GM21390 (cell line): ENCODE measurements around the gene FRMD1.

Experiments
- ATAC-seq: cut with Tn5 transposase; IDR thresholded peaks from one replicate; pipeline ENCODE4 v1.9.1; 2021; ENCODE audit not compliant: unreplicated experiment

Gene FRMD1

DNA sequence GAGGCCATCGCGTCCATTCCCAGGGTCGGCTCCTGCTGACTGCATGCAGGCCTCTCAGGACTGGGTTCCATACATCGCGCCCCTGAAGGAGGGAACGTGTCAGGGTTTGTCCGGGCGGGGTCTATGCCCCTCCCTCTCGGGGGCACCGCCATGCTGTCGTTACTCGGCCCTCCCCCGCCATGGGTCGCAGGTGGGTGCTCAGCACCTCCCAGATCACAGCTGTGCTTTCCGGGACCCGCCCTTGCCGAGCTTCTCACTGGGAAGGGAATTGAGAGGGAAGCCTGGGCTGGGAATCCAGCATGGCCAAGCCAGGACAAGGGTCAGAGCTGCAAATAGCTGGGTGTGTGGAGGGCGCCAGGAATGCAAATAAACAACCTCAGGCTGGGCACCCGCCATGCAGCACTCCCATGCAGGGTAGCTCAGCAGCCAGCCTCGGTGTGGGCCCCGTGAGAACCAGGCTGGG, at the start of gene FRMD1:
FRMD1 (minus strand) TSS at position 270 of the 463 bp plus-strand sequence; CDS start at position 152, 118 bp downstream.
- ATAC-seq, result no peak

DNA sequence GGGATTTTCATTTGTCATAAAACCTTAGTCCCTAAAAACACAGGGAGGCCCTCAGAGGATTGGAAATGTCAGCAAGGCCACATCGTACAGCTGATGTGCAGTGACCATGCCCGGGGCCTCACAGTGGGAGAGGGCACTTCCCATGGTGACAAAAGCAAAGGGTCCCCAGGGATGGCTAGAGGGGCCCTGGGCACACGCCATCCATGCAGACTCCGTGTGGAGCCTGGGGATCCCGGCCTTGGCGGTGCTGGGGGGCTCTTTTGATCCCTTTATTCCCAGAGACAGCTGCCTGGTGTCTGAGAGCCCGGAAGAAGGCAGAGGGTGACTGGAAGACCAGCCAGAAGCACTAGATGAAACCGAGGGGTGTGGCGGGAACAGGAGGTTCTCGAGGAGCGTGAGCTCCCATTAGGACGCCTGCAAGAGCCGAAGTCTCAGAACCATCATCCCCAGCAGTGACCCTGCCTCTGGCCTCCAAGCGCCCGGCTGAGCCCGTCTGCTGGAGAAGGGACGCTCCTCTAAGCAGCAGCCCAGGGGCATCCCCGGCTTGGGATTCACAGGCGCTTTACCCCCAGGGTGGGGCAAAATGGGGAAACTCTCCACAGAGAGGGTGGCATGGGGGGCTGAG, 49.1 kb upstream of the FRMD1 start:
- no peak for ATAC-seq

DNA sequence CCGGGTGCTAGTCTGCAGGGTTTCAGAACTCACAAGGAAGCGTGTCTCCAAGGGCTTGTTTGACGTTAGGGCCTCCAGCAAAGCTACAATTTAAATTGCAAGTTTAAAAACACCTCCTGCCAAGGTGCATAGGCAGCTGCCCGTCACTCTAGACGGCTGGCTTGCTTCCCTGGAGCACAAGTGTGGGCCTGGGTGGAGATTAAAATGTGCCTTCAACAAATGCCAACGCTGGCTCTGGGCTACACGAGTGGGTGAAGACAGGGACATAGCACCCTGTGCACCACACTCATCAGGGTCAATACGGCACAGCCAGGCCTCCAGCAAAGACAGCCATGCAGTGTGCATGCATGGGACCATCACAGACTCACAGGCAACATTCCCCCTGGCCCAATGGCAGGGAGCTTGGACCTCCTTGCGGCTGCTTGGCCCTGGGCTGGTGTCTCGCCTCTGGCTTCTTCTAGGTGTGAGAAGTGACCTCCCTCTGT, 48.4 kb upstream of the FRMD1 start:
- no peak for ATAC-seq

DNA sequence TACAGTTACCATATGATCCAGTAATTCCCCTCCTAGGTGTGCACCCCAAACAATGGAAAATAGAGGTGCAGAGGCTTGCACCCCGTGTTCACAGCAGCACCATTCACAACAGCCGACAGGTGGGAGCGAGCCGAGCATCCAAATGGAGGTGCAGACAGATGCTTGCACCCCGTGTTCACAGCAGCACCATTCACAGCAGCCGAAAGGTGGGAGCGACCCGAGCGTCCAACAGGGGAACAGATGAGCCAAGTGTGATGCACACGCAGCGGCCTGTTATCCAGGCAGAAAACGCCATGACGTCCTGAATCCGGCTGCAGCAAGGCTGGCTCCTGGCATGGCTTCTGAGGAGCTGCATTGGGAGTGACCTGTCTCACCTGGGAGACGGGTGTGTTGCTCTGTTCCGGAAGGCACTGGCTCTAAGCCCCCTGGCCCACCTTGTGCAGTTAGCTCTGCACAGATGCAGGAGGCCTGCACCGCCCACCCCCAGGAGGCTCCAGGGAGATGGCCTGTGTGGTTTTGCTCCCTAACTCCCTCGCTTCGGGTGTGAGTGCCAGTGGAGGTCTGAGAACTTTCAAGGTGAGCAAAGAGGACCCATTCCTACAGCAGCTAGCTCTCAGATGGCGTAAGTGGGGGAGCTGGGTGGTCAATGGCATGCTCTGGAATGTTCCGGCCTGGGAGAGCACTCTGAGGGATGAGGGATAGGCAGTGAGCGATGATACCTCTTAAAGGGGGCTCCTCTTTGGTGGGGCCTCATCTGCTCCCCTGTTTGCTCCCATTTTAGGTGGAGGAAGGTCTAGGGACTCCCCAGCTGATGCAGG, 47.8 kb upstream of the FRMD1 start:
- no peak for ATAC-seq

DNA sequence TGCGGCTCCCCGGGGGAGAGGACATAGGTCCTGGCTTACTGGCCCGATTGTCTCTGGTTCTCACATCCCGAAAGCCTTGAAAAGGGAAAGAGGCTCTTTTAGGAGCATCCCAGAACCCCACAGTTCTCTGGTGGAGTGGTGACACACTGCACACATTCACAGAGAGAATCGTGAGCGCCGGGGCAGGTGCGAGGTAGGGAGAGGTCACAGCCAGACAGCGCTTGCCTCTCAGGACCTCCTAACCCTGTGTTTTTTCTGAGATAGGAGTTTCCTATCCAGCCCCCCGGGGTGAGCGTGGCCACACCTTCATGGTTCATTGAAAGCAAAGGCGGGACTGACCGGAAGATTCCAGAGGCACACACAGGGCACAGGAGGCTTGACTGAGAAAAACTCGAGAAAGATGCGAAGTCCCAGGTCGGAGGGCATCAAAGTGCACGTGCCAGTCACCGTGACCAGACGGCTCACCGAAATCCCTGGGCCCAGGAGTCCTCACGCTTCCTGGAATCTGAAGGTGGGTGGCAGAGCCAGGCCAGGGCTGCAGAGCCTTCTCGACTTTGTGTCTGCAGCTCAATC, 46.5 kb upstream of the FRMD1 start:
- no peak for ATAC-seq

DNA sequence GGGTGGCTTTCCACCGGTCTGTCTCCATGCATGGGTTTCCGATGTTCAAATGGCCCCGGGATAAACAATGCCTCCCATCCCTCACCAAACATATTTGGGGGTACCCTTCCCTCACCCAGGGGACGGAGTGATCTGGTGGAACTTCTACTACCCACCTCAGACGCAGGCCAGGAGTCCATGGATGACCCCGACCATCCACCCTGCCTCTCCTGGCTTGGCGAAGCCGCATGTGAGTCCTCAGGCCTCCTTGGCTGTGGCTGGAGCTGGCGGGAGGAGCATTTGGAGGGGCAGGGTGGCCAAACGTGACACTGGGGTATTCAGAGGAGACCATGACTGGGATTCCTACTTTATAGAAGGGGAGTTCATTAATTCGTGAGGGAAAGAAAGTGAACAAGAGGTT, 45.9 kb upstream of the FRMD1 start:
- ATAC-seq, result no peak

DNA sequence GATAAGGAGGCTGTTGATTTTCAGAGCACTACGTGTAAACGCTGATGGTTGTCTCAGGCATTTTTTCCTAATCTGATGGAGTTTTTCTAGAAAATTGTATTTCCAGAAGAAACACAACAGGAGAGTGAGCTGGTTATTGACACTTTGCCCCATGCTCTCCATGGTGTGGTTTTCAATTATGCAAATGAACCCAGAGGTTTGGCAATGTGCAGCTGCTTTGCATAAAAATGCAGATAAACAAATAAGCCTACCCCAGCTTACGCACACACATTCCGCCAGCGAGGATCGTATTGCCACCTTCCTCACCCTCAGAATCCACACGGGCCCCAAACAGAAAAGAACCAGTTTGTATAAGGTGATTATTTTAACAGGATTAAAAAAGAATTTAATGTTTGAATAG, 45.1 kb upstream of the FRMD1 start:
- no peak for ATAC-seq

DNA sequence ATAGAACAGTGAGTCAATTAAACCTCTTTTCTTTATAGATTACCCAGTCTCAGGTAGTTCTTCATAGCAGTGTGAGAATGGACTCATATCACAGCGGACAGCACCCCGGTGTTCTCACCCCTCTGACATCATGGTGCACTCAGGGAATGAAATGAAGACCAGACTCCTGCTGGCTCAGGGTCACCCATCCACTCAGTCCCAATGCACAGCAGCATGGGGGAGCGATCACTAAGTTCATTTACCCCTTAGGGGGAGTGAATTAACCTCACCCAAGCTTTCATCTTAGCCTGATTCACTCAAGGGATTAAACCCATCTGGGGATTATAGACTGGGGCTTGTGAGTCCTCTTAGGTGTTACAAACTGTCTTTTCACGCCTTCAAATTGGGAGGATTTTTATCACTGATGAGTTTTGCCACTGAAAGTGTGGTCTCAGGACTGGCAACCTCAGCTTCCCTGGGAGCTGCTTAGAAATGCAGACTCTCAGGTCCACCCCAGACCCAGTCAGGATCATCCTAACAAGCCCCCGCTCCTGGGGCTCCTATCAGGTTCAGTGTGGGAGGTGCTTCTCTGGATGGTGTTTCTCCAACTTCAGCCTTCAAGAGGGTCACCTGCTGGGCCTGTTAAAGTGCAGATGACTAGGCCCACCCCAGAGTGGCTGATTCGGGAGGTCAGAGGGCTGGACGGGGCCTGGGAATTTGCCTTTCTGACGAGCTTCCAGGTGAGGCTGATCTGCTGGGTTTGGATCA, 44.3 kb upstream of the FRMD1 start:
- no peak for ATAC-seq

DNA sequence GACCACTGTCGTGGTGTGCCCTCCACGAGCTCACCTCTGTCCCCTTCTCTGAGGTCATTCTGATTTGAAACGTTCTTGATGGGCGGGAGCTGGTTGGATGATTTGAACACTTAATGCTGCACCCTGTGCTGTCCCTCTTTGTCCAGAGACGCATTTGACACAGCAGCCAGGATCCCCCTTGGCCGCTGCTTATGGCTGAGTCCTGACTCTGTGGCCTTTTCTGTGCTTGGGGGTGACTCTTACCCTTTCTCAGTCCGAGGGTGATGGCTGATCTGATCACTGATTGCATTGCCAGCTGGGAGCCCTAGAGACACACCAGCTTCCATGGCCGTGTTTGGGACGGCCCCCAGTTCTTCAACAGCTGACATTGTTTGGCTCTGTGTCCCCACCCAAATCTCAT, 43.5 kb upstream of the FRMD1 start:
- ATAC-seq, result no peak

DNA sequence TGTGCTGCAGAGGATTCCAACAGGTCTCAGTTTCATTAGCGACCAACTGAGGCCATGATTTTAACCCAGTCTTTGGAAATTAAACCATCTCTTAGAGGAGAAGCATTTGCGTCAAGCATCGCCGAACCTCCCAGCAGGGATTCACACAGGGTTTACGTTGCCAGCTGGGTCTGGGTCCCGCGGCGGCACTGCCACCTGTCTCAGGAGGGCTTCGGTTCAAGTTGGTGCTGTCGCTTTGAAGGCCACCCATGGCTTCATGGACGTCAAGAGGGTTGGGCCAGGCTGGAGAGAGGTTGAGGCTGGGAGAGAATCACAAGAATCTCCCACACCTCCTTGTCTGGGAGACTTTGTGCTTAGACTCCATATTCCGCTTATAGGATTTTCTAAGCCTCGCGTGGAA, 43.0 kb upstream of the FRMD1 start:
- ATAC-seq, result no peak

DNA sequence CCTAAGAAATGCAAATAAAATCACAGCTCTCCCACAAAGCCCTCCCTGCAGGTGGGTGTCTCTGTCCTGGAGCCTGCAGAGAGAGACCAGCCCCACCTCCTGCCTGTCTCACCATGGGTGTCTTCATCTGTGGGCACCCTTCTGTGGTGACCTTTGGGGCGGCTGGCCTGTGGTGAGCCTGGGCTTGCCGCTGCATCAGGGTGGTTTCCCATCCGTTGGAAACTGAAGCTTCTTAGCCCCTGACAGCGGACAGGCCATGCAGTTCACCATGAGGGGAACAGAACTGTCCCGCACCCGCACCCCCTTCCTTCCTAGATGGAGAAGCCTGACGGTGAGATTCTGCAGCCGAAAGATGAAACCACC, 42.3 kb upstream of the FRMD1 start:
- ATAC-seq, result no peak

DNA sequence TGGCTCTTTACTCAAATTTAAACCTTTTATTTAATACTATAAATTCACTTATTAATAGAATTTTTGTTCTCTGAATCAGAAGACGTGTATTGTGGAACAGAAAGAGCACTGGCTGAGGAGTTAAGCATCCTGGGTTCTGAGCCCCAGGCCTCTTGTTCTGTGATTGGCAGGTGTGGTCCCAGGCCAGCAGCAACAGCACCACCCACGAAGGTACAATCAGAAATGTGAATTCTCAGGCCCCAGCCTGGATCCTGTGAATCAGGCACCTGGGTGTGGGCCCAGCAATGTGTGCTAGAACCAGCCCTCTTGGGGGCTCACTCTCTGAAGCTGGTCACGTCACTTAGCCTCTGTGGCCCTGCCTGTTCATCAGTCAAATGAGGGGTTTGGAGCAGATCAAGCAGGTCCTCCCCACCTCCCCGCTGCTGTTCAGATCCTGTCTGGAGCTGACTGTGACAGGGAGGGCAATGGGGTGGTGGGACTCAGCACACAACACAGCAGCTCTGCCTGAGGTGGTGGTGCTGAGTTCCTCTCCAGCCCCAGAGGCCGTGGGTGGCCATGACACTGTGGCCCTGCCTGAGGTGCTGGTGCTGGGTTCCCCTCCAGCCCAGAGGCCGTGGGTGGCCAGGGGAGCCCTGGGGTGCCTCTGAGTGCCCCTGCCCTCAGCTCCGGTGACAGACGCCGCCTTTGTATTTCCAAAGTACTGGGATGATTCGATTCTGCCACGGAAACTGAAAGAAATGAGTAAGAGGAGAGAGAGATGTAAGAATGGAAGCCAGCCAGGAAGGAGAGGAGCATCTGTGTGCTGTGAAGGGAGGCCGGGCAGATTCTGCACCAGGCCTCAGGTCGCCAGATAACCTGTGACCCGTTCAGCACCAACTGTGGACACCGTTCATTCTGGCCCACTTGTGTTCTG, 41.6 kb upstream of the FRMD1 start:
- no peak for ATAC-seq

DNA sequence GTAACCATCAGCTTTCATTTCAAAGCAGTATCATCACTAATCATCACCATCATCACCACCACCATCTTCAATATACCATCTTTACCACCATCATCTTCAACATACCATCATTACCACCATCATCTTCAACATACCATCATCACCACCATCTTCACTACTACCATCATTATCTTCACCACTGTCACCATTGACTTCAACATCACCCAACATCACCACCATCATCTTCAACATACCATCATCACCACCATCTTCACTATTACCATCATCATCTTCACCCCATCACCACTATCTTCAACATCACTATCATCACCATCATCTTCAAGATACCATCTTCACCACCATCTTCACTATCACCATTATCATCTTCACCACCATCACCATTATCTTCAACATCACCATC, 40.5 kb upstream of the FRMD1 start:
- no peak for ATAC-seq

DNA sequence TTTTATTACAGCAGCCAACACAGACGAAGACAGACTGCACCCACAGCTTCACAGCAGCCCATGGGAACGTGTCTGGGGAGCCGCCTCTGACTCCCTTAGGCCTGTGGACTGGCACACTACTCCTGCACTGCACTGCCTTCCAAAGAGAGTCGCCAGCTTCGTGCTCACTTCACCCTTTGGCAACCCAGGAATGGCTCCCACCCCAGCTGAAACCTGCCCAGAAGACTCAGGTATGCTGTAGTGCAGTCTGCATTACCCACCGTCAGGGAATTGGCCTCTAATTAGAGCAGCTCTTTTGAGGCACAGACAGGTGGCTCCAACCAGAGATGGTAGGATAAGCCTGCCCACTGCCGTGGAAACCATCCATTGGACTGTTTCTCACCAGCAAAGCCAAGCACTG, 39.9 kb upstream of the FRMD1 start:
- ATAC-seq, result no peak

DNA sequence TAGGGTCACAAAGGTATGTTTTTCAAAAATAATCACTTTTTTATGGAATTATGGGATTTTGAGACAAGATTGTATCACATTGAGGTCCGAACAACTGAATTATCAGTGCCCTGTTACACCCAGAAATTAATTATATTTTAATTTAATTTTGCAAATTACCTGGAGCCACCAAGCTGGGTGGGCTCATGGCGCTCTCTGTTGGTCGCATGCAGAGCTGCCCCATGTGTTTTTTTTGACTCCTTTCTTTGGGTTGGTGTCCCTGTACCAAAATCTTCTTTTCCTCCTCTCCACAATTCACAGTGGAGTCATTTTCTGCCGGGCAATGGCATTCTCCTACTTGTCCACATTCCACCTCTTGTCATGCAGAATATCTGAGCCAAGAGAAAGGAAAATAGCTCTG, 38.9 kb upstream of the FRMD1 start:
- ATAC-seq, result no peak

DNA sequence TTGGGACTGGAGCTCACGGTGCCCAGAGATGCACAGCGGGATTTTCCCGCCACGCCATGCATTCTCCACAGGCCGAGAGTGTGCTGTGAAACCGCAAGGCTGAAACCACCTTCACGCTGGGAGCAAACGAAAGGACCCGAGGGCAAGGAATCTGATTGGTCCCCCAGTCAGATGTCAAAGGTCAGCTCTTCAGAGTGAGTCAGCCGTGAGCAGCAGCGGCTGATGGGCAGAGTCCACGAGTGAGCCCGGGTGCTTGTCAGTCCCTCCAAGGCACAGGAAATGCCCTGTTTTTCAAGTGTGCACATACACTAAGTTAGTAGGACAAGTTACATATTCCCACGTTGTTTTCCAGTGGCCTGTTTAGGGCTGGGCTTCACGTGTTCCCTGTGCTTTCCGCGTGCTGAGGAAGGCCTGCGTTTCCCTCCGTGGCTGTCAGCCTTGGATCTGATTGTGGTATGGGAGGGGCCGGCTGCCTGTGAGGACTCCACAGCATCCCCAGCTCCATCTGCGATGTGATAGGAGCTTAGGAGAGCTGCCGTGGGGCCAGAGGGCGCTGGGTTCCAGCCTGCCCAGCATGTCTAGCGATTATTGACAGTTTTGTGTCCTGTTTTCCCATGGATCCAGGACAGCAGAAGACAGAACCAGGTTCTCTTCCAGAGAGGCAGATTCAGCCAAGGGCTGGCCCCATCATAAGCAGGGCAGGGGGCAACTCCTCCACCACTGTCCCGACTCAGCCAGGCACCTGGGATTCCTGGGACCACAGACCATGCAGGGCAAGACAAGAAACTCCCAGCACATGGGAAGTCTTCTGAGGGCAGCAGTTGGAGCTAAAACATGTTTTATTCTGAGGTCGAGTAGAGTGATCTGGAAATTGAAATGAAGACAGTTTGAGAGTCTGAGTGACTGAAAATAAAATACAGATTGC, 38.2 kb upstream of the FRMD1 start:
- no peak for ATAC-seq

DNA sequence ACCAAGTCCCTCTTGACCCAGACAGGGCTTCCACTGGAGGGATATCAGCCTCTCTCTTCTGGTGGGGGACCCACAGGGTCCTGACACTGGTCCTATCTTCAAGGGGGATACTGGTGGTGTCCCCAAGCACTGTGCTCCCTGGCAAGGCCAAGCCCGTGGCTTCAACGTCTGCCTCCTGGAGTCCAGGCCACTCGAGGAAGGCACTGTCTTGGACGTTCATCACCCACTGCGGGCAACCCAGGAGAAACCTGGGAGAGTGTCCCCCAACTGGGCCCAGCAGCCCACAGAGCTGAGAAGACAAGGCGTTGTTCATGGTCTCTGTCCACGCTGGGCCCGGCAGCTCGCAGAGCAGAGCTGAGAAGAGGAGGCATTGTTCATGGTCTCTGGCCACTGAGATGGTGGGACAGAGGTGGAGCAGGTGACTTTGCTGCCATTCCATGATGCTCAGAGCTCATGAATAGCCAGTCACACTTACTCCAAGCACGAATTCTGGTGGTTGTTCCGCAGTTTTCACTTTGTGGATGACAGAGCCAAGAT, 37.5 kb upstream of the FRMD1 start:
- no peak for ATAC-seq

DNA sequence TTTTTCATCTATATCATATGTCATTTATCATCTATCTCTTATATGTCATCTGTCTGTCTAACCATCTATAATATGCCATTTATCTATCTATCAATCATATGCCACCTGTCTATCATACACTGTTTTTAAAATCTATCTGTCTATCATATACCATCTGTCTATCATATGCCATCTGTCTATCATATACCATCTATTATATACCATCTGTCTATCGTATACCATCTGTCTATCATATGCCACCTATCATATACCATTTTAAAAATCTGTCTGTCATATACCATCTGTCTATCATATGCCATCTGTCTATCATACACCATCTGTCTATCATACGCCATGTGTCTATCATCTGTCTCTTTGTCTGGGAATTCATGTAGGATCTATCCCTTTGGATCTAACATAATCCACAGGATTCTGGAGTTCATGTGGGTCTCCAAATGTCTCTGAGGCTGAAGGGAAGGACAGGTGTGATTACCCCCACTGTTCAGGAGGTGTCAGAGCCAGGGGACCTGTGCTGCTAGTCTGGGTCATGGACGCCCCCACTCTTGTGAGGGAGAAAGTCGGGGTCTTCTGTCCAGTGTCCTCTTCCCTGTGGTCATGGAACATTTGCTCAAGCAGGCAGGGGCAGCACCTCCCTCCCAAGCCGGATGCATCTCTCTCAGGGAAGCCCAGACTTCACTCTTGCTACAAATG, 36.9 kb upstream of the FRMD1 start:
- no peak for ATAC-seq

DNA sequence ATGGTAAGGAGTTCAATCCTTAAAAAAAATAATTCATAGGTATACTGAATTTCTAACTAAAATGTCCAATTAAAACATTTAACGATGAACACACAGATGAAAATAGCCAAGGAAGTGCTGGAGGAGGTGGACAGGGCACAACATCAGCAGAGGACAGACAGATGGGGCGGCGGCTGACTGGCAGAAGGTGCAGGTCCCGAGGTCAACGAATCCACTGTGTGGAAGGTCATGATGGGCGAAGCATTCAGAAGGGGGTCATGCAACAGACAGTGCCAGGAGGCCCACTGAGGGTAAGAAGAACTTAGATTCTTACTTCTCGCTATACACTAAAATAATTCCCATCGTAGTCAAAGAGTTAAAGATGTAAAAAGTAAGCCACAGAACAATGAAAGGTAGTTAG, 34.2 kb upstream of the FRMD1 start:
- no peak for ATAC-seq
